Esophagus (tissue), 2 donors: Measurements from ENCODE around the gene TSEN15. TPM values are rescaled to one million over a fixed set of nuclear protein-coding genes. Genes with fewer than 3 reads are reported as not detected.
"Not testable (repeated sequence)": the region's sequence is repeated elsewhere in the genome, so short reads cannot be mapped to it uniquely, and the experiment has no call there.

Experiments used
- H3K27ac ChIP-seq, 2 donors: one replicate each; pipeline ENCODE4 v1.5.1; 2013; ENCODE audit warnings: low read depth in 2 of 2, mild to moderate bottlenecking in 2 of 2, inconsistent platforms in 1 of 2, low read length in 1 of 2, moderate library complexity in 1 of 2
- H3K27me3 ChIP-seq, 2 donors: one replicate each; pipeline ENCODE4 v1.6.1; 2013; ENCODE audit warnings: low read length in 2 of 2, control low read depth in 1 of 2, mild to moderate bottlenecking in 1 of 2; ENCODE audit not compliant: insufficient read depth in 2 of 2, control insufficient read depth in 1 of 2
- H3K36me3 ChIP-seq, 2 donors: one replicate each; pipeline ENCODE4 v1.6.1; 2013; ENCODE audit warnings: low read length in 1 of 2; ENCODE audit not compliant: control insufficient read depth in 2 of 2, insufficient read depth in 2 of 2
- H3K4me1 ChIP-seq, 2 donors: one replicate each; pipeline ENCODE4 v1.6.1; 2013; ENCODE audit warnings: low read length in 1 of 2; ENCODE audit not compliant: control insufficient read depth in 2 of 2, insufficient read depth in 2 of 2
- H3K4me3 ChIP-seq, 2 donors: one replicate each; pipeline ENCODE4 v1.5.1; 2013; ENCODE audit warnings: low read length in 2 of 2, mild to moderate bottlenecking in 2 of 2, low read depth in 1 of 2, moderate library complexity in 1 of 2
- H3K9me3 ChIP-seq, 2 donors: one replicate each; pipeline ENCODE4 v1.6.1; 2013; ENCODE audit warnings: mild to moderate bottlenecking in 2 of 2, low read depth in 1 of 2, low read length in 1 of 2, moderate library complexity in 1 of 2; ENCODE audit not compliant: control insufficient read depth in 2 of 2, insufficient read depth in 1 of 2
- WGBS, 2 donors: extraction: QIAGEN DNeasy Blood & Tissue Kit; methylation state at CpG; one replicate each; pipeline ENCODE4 v1.1.7; 2013; 5-methylcytosine and 5-hydroxymethylcytosine counted together
- polyA plus RNA-seq, 2 donors: library from polyadenylated mRNA; stranded (reverse); fragments of 200-250 nt; gene quantifications; one replicate each; pipeline ENCODE4 v1.2.3, GENCODE V29; 2013
- donor health status: healthy with polysubstance abuse.
- donor health status: Bipolar disorder and iron deficiency.

TSEN15 gene
- polyA plus RNA-seq, 2 donors: 12.3 to 14.2 TPM

- H3K27ac ChIP-seq: no peak overlapping the region
- H3K27me3 ChIP-seq: no peaks in the 10 kb centered on the region
- H3K9me3 ChIP-seq: no peaks in the 10 kb centered on the region
- no peaks in the 10 kb centered on the region for H3K4me1 ChIP-seq
- no peaks in the 10 kb centered on the region for H3K36me3 ChIP-seq
- H3K4me3 ChIP-seq: no peak overlapping the region
Observed at GRCh38 chr1:184080309-184080708, 28.8 kb downstream of the TSEN15 start.

- Histone ChIP-seq H3K9me3 (peaks cover 0 to 2% of the 10 kb centered on the region in 2 donors), H3K36me3 (no peaks in the 10 kb centered on the region), H3K4me3 (no peak overlapping the region), H3K27ac (no peak overlapping the region), H3K27me3 (no peaks in the 10 kb centered on the region), H3K4me1 (no peaks in the 10 kb centered on the region)
- WGBS, 2 donors: 80 to 81% methylated on average over 5 of the region's 5 CpGs
Observed at GRCh38 chr1:184082541-184083415, 31.2 kb downstream of the TSEN15 start.

GRCh38 chr1:184085667-184086066 lies 34.1 kb downstream of the TSEN15 start:
- H3K4me1 ChIP-seq: no peaks in the 10 kb centered on the region
- H3K36me3 ChIP-seq: no peaks in the 10 kb centered on the region
- H3K9me3 ChIP-seq: peaks cover 0 to 2% of the 10 kb centered on the region in 2 donors
- no peak overlapping the region for H3K4me3 ChIP-seq
- H3K27ac ChIP-seq: no peak overlapping the region
- no peaks in the 10 kb centered on the region for H3K27me3 ChIP-seq

GRCh38 chr1:184088037-184088436 lies 36.5 kb downstream of the TSEN15 start:
- Histone ChIP-seq H3K27ac (no peak overlapping the region), H3K9me3 (peaks cover 0 to 2% of the 10 kb centered on the region in 2 donors), H3K4me1 (no peaks in the 10 kb centered on the region), H3K4me3 (no peak overlapping the region), H3K27me3 (no peaks in the 10 kb centered on the region), H3K36me3 (no peaks in the 10 kb centered on the region)
- 79 to 82% methylated on average over 8 of the region's 8 CpGs for WGBS, 2 donors

DNA sequence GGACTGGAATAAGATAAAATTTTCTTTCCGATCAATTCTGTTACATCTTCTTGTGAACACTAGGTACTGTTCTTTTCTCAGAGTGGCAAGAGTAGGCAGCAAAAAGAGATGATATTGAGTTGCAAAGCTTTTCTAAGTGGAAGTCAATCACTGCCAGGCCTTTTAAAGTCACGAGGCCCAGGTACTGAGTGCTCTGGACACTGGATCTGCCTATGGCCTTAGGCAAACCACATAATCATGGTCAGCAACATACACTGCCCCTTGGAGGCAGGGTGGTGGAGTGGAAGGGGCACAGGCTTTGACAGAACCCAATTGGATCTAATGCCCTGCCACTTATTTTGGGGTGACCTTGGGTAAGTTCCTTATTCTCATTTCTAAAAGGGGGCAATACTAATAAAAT lies 41.5 kb downstream of the TSEN15 start:
- H3K4me3 ChIP-seq: no peak overlapping the region
- no peak overlapping the region for H3K27ac ChIP-seq
- H3K27me3 ChIP-seq: no peaks in the 10 kb centered on the region
- H3K4me1 ChIP-seq: no peaks in the 10 kb centered on the region
- WGBS, 2 donors: 95 to 97% methylated on average over 2 of the region's 2 CpGs
- no peaks in the 10 kb centered on the region for H3K9me3 ChIP-seq
- no peaks in the 10 kb centered on the region for H3K36me3 ChIP-seq

DNA sequence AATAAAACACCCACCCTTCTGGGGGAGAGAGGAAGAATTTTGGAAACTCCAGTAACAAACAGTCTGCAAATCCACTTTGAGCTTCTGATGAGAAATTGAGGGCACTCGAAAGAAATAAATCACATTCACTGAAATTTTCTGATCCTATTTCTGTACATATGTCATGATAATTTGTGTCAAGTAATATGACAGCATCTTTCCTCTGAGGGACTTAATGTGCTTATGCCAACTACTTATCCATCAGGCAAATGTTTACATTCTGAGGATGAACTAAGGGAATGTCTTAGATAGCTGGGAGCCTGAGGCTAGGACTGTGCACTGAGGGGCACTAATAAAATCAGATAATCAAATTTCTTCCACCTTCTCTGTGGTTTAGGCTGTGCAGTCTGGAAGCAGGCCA lies 44.5 kb downstream of the TSEN15 start:
- no peak overlapping the region for H3K4me3 ChIP-seq
- H3K27me3 ChIP-seq: no peaks in the 10 kb centered on the region
- 95 to 100% methylated on average over 1 of the region's 1 CpG for WGBS, 2 donors

GRCh38 chr1:184096580-184096979 lies 45.0 kb downstream of the TSEN15 start:
- not testable (repeated sequence) for H3K9me3 ChIP-seq, H3K27me3 ChIP-seq, H3K4me1 ChIP-seq, H3K27ac ChIP-seq, H3K4me3 ChIP-seq, H3K36me3 ChIP-seq
- WGBS, 2 donors: 88 to 89% methylated on average over 5 of the region's 5 CpGs

More for the DNA sequence above, 44.5 kb downstream of the TSEN15 start:
- H3K36me3 ChIP-seq: no peaks in the 10 kb centered on the region
- H3K4me1 ChIP-seq: no peaks in the 10 kb centered on the region
- no peak overlapping the region for H3K27ac ChIP-seq
- no peaks in the 10 kb centered on the region for H3K9me3 ChIP-seq

- H3K36me3 ChIP-seq: no peaks in the 10 kb centered on the region
- no peak overlapping the region for H3K4me3 ChIP-seq
- H3K27ac ChIP-seq: no peak overlapping the region
- H3K9me3 ChIP-seq: no peaks in the 10 kb centered on the region
- no peaks in the 10 kb centered on the region for H3K27me3 ChIP-seq
- H3K4me1 ChIP-seq: no peaks in the 10 kb centered on the region
Observed at GRCh38 chr1:184101141-184101540, 49.6 kb downstream of the TSEN15 start.

GRCh38 chr1:184101571-184101970 lies 50.0 kb downstream of the TSEN15 start:
- no peak overlapping the region for H3K27ac ChIP-seq
- H3K36me3 ChIP-seq: no peaks in the 10 kb centered on the region
- H3K27me3 ChIP-seq: no peaks in the 10 kb centered on the region
- no peak overlapping the region for H3K4me3 ChIP-seq
- 76 to 83% methylated on average over 1 of the region's 1 CpG for WGBS, 2 donors
- no peaks in the 10 kb centered on the region for H3K4me1 ChIP-seq
- H3K9me3 ChIP-seq: no peaks in the 10 kb centered on the region
